Activated CD4-positive, alpha-beta memory T cell treated with anti-CD3 and anti-CD28 coated beads for 36 hours (primary cell): ENCODE measurements around the gene DCC. TPM values are rescaled to one million over a fixed set of nuclear protein-coding genes. Genes with fewer than 3 reads are reported as not detected.

Source experiments
- CTCF ChIA-PET: fragments of 350-600 bp; sonication (Branson Sonifier 250); formaldehyde crosslinking; loops from one replicate; lab custom pipeline; 2021; ENCODE audit warnings: antibody characterized with exemption, inconsistent platforms; lab: Charles Lee
- POLR2A ChIA-PET: fragments of 350-600 bp; sonication (Branson Sonifier 250); formaldehyde crosslinking; loops from one replicate; lab custom pipeline; 2021; ENCODE audit warnings: antibody characterized with exemption; lab: Charles Lee
- DNase-seq: peaks from one replicate; pipeline ENCODE4 v3.0.0-alpha.2; 2020
- H3K27ac Mint-ChIP-seq: one replicate; pipeline ENCODE4 v1.8.0; 2021; ENCODE audit warnings: mixed read lengths
- H3K27me3 Mint-ChIP-seq: one replicate; pipeline ENCODE4 v1.8.0; 2021; ENCODE audit warnings: mixed read lengths
- H3K36me3 Mint-ChIP-seq: one replicate; pipeline ENCODE4 v1.8.0; 2021; ENCODE audit warnings: mixed read lengths
- H3K4me1 Mint-ChIP-seq: one replicate; pipeline ENCODE4 v1.8.0; 2021; ENCODE audit warnings: low read depth, mixed read lengths
- H3K4me3 Mint-ChIP-seq: one replicate; pipeline ENCODE4 v1.8.0; 2021; ENCODE audit warnings: mild to moderate bottlenecking, mixed read lengths
- H3K9me3 Mint-ChIP-seq: one replicate; pipeline ENCODE4 v1.8.0; 2021; ENCODE audit warnings: mixed read lengths
- intact Hi-C: fragments of 100-400 bp; cut with micrococcal nuclease; formaldehyde crosslinking; loops from one replicate; pipeline ENCODE4 v1.15.1; 2023
- total RNA-seq, 2 experiments: library from RNA; stranded (reverse); gene quantifications; one replicate each; pipeline ENCODE4 v1.2.3, GENCODE V29; 2021

The DCC gene
- total RNA-seq, 2 experiments from 2014 or later: not detected

DNA sequence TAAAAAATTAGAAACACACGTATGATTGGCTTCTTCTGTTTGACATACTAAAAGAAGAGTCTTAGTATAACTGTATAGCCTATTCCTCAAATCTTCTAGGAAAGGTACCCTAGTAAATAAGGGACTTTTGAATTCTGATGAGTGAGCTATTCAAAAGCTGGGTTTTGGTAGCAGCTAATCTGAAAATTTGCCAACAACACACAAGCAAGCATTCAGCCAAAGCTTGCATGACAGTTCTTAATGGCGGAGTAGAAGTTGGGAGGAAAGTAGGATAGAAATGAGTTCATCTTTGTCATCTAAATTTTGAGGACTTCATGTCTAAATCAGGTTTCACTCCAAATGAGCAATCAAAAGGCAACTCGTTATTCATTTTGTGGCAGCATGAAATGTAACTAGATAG lies 1071.5 kb downstream of the DCC start:
- Mint-ChIP-seq H3K9me3 (no peaks in the 10 kb centered on the region), H3K4me3 (no peak overlapping the region), H3K4me1 (no peaks in the 10 kb centered on the region), H3K27ac (no peak overlapping the region), H3K27me3 (no peaks in the 10 kb centered on the region), H3K36me3 (no peaks in the 10 kb centered on the region)
- ChIA-PET CTCF (no interaction called here), POLR2A (no interaction called here)
- no peak for DNase-seq
- intact Hi-C loops: no loop called here

DNA sequence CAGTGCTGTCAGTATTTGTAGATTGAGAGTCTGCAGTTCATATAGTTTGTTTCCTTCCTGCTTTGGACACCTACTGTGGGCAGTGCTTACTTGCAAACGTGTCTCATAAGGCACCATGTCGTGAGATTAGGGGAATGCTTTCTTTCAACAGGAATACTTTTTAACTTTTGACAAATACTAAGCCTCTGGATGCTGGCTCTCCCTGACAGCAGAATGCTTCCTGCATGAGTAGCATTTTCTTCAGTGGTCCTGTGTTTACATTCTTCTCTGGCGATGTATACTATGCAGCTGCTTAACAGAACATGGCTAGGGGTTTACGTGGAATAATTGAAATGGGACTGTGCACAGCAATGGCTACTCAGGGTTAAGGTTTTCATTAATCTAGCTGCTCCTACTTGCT lies 1077.0 kb downstream of the DCC start:
- intact Hi-C loops: no loop called here
- ChIA-PET CTCF (interaction anchor here (1.2 kb wide), 1 partner anchor 32 kb away, joined by 3 read pairs; no protein-coding TSS in a partner anchor), POLR2A (no interaction called here)
- DNase-seq: no peak
- Mint-ChIP-seq H3K4me3 (no peak overlapping the region), H3K27ac (no peak overlapping the region), H3K36me3 (no peaks in the 10 kb centered on the region), H3K27me3 (no peaks in the 10 kb centered on the region), H3K9me3 (no peaks in the 10 kb centered on the region), H3K4me1 (no peaks in the 10 kb centered on the region)

DNA sequence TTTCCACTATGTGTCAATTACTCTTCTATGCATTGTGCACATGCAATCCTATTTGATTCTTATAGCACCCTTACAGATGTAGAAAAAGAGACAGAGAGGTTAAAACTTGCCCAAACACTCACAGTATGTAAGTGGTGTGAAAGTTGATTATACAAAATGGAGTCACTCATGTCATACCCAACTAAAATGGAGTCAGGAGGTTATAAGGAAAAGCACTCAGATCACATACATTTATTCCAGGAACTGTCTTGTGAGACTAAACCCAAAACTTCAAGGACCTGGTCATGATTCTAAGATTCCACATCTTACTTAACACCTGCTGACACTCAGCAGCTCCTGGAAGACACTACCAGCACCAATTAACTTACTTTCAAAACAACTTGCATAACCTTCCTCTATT lies 1081.9 kb downstream of the DCC start:
- H3K9me3 Mint-ChIP-seq: peaks cover 4% of the 10 kb centered on the region
- CTCF ChIA-PET: no interaction called here

DNA sequence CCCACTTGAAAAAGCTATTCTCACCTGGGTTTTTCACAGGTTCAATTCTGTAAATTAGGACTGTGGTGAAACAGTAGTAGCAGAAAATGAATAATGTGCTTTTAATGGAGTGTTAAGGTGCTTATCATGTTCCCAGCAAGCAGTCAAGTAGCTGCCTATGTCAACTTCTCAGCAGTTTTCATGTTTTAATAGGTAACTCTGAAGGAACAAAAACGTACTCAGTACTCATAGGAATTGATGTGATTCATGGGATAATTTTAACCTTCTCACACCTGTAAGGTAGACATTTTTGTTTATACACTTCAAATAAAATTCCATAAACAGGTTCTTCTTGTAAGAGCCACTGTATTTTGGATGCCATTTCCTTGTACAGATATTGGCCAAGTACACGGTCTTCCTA lies 1082.9 kb downstream of the DCC start:
- Mint-ChIP-seq H3K27me3 (no peaks in the 10 kb centered on the region), H3K4me3 (no peak overlapping the region), H3K27ac (no peak overlapping the region), H3K36me3 (no peaks in the 10 kb centered on the region), H3K4me1 (no peaks in the 10 kb centered on the region), H3K9me3 (peaks cover 4% of the 10 kb centered on the region)
- ChIA-PET CTCF (no interaction called here), POLR2A (no interaction called here)
- DNase-seq: no peak
- intact Hi-C loops: no loop called here

More for the DNA sequence above, 1081.9 kb downstream of the DCC start:
- H3K4me1 Mint-ChIP-seq: no peaks in the 10 kb centered on the region
- no peak overlapping the region for H3K4me3 Mint-ChIP-seq
- H3K36me3 Mint-ChIP-seq: no peaks in the 10 kb centered on the region
- DNase-seq: no peak
- intact Hi-C loops: no loop called here
- no peak overlapping the region for H3K27ac Mint-ChIP-seq
- no peaks in the 10 kb centered on the region for H3K27me3 Mint-ChIP-seq
- POLR2A ChIA-PET: no interaction called here

DNA sequence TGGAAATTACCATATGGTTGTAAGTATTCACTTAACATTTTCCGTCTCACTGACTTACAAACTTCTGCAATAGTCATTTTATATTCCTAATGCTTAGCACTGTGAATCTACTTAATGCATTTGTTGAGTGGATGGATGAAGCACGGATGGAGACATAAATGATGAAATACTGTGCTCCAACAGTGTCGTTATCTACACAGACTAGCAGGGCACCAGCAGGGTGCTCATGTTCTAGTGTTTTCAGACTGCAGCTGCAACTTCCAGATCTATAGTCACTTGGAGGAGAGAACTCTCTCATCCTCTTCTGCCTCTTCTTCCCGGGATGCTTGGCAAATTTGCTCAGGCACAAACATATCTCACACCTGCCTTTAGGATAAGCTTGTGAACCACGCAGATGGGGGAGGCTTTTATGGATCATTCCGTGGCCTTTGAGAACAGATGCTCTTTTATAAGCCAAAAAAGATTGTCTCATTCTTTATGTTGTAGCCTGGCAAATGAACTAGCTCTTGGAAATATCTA lies 1086.7 kb downstream of the DCC start:
- no peak overlapping the region for H3K27ac Mint-ChIP-seq
- intact Hi-C loops: loop anchor here (2.0 kb wide), 1 partner anchor 858 kb away; no protein-coding TSS in a partner anchor
- H3K4me1 Mint-ChIP-seq: no peaks in the 10 kb centered on the region
- ChIA-PET CTCF (no interaction called here), POLR2A (no interaction called here)
- H3K9me3 Mint-ChIP-seq: peaks cover 4% of the 10 kb centered on the region
- no peak overlapping the region for H3K4me3 Mint-ChIP-seq
- H3K36me3 Mint-ChIP-seq: no peaks in the 10 kb centered on the region
- DNase-seq: no peak
- no peaks in the 10 kb centered on the region for H3K27me3 Mint-ChIP-seq

DNA sequence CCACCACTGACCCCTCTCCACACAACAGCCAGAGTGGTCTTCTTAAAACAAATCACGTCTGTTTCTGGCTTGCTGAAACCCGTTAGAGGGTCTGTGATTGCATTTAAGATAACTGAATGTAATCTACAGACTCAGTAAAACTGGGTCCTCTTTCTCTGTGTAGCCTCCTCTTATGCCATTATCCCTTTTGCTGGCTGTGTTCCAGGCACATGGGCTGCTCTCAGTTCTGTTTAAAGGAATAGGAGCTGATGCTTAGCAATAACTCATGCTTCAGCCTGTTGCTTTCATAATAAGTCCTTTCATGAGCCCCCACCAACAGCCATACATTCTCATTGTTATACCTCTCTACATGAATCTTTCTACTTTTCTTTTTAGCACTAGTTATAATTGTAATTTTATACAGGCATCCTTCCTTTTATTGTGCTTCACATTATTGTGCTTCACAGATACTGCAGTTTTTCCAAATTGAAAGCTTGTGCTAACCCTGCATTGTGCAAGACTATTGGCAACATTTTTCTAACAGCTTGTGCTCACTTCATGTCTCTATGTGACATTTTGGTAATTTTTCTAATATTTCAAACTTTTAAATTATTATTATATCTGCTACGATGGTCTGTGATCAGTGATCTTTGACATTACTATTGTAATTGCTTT lies 1101.9 kb downstream of the DCC start:
- H3K9me3 Mint-ChIP-seq: peaks cover 4% of the 10 kb centered on the region
- H3K27me3 Mint-ChIP-seq: no peaks in the 10 kb centered on the region
- no peaks in the 10 kb centered on the region for H3K36me3 Mint-ChIP-seq
- H3K4me1 Mint-ChIP-seq: no peaks in the 10 kb centered on the region
- no peak for DNase-seq
- POLR2A ChIA-PET: no interaction called here
- intact Hi-C loops: no loop called here
- CTCF ChIA-PET: no interaction called here
- H3K27ac Mint-ChIP-seq: no peak overlapping the region
- H3K4me3 Mint-ChIP-seq: no peak overlapping the region

DNA sequence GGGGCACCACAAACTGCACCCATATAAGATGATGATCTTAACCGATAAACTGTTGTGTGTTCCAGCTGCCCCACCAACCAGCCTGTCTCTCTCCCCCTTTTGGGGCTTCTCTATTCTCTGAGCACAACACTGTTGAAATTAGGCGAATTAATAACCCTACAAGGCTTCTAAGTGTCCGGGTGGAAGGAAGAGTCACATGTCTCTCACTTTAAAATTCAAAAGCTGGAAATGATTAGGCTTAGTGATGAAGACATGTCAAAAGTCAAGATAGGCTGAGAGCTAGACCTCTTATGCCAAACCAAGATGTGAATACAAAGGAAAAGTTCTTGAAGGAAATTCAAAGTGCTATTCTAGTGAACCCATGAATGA lies 1102.4 kb downstream of the DCC start:
- H3K27me3 Mint-ChIP-seq: no peaks in the 10 kb centered on the region
- no peaks in the 10 kb centered on the region for H3K4me1 Mint-ChIP-seq
- H3K4me3 Mint-ChIP-seq: no peak overlapping the region
- peaks cover 4% of the 10 kb centered on the region for H3K9me3 Mint-ChIP-seq
- no peak overlapping the region for H3K27ac Mint-ChIP-seq
- no peaks in the 10 kb centered on the region for H3K36me3 Mint-ChIP-seq
- ChIA-PET CTCF (no interaction called here), POLR2A (no interaction called here)
- intact Hi-C loops: no loop called here
- DNase-seq: no peak

DNA sequence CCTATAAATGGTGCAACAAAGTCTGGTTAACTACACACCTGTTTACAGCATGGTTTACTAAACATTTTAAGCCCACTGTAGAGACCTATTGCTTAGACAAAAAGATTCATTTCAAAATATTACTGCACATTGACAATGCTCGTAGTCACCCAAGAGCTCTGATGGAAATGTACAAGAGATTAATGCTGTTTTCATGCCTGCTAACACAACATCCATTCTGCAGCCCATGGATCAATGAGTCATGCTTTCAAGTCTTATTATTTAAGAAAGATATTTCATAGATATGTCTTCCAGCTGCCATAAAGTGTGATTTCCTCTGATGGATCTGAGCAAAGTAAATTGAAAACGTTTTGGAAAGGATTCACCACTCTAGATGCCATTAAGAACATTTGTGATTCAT lies 1103.3 kb downstream of the DCC start:
- POLR2A ChIA-PET: no interaction called here
- H3K4me1 Mint-ChIP-seq: no peaks in the 10 kb centered on the region
- H3K9me3 Mint-ChIP-seq: peaks cover 4% of the 10 kb centered on the region
- no peaks in the 10 kb centered on the region for H3K36me3 Mint-ChIP-seq
- H3K4me3 Mint-ChIP-seq: no peak overlapping the region
- intact Hi-C loops: no loop called here
- CTCF ChIA-PET: no interaction called here
- no peak for DNase-seq
- H3K27ac Mint-ChIP-seq: no peak overlapping the region
- H3K27me3 Mint-ChIP-seq: no peaks in the 10 kb centered on the region

DNA sequence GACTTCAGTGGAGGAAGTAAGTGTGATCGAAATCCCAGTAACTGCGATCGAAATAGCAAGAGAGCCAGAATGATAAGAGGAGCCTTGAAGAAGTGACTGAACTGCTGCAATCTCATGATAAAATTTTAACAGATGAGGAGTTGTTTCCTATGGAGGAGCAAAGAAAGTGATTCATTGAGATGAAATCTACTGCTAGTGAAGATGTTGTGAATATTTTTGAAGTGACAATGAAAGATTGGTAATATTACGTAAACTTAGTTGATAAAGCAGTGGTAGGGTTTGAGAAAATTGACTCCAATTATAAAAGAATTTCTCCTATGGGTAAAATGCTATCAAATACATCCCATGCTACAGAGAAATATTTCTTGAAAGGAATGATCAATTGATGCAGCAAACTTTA lies 1103.8 kb downstream of the DCC start:
- Mint-ChIP-seq H3K27me3 (no peaks in the 10 kb centered on the region), H3K36me3 (no peaks in the 10 kb centered on the region), H3K4me3 (no peak overlapping the region), H3K27ac (no peak overlapping the region), H3K4me1 (no peaks in the 10 kb centered on the region), H3K9me3 (peaks cover 4% of the 10 kb centered on the region)
- ChIA-PET POLR2A (no interaction called here), CTCF (no interaction called here)
- intact Hi-C loops: no loop called here
- no peak for DNase-seq

DNA sequence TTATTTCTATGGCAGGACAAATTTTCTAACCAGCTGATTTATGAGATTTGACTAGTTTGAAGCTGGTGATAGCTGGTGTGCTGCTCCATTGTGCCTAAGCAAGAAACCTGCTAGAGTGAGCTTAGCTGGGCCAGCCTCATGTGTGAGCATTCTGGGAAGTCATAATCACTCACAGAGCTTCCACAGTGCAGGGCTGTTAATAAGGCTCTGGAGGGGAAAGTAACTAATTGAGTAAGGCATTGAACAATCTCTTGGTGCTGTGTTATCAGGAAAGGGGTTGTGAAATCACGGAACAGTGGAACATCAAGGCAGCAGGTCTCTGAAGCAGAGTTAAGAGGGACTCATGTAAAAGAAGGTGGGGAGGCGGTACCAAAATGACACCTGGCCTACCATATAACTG lies 1111.9 kb downstream of the DCC start:
- Mint-ChIP-seq H3K36me3 (no peaks in the 10 kb centered on the region), H3K27me3 (no peaks in the 10 kb centered on the region), H3K4me1 (no peaks in the 10 kb centered on the region), H3K4me3 (no peak overlapping the region), H3K27ac (no peak overlapping the region), H3K9me3 (no peaks in the 10 kb centered on the region)
- intact Hi-C loops: no loop called here
- POLR2A ChIA-PET: no interaction called here
- DNase-seq: no peak
- CTCF ChIA-PET: no interaction called here

DNA sequence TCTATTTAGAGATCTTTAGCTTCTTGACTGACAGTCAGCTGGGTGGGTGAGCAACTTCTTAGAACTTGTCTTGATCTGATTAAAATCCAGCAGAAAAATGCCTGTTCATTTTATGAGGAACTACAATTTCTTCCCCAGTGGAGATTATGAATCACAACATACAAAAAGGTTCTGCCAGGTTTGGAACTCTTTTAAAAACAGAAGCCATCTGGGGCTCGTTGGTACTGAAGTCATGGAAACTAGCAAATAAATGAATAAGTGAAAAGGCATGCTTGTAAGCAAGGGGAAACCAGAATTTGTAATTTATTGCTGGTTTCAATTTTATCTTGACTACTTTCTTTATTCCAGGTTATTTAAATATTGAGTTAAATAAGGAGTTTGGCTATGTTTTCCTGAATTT lies 1117.1 kb downstream of the DCC start:
- Mint-ChIP-seq H3K4me1 (no peaks in the 10 kb centered on the region), H3K36me3 (no peaks in the 10 kb centered on the region), H3K9me3 (no peaks in the 10 kb centered on the region), H3K27me3 (no peaks in the 10 kb centered on the region), H3K27ac (no peak overlapping the region), H3K4me3 (no peak overlapping the region)
- intact Hi-C loops: no loop called here
- POLR2A ChIA-PET: no interaction called here
- CTCF ChIA-PET: no interaction called here
- no peak for DNase-seq

DNA sequence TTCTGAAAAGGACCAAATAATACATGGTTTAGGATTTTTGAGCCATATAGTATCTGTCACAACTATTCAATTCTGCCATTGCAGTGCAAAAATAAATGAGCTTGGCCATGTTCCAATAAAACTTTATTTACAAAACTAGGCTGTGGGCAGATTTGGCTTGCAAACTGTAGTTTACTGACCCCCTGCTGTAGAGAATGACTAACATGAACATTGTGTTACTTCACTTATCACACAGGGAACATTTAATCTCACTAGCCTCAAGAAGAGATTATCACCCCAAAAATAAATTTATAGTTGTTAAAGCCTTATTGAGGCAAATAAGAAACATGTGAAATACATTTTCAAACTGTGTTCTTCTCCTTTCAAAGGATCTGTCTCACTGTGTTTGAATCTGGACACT lies 1118.3 kb downstream of the DCC start:
- CTCF ChIA-PET: no interaction called here

DNA sequence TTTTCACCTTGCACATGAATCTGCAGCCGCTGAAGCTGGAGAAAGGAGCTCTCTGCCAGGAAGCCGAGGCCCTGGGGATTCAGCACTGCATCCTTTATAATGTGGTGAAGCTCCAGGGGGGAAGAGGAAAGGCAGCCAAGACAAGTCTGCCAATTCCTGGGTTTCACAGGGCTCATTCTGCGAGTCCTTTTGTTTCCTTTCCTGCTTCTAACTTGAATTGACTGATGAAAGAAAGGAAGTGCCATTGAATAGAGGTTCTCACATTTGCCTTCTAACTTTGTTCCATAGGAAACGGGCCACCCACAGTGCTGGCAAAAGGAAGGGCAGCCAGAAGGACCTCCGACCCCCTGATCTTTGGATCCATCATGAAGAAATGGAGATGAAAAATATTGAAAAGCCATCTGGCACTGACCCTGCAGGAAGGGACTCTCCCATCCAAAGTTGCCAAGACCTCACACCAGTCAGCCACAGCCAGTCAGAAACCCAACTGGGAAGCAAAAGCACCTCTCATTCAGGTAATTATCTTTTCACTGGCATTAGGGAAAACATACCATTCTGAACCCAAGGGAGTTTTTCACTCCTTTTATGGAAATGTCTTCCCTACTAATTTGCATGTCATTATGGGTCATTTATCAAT lies 1119.1 kb downstream of the DCC start:
- ChIA-PET POLR2A (no interaction called here), CTCF (no interaction called here)
- Mint-ChIP-seq H3K4me1 (no peaks in the 10 kb centered on the region), H3K4me3 (no peak overlapping the region), H3K27me3 (no peaks in the 10 kb centered on the region), H3K36me3 (no peaks in the 10 kb centered on the region), H3K9me3 (no peaks in the 10 kb centered on the region), H3K27ac (no peak overlapping the region)
- no peak for DNase-seq
- intact Hi-C loops: no loop called here

More for the DNA sequence above, 1118.3 kb downstream of the DCC start:
- no peaks in the 10 kb centered on the region for H3K27me3 Mint-ChIP-seq
- no peaks in the 10 kb centered on the region for H3K36me3 Mint-ChIP-seq
- H3K9me3 Mint-ChIP-seq: no peaks in the 10 kb centered on the region
- POLR2A ChIA-PET: no interaction called here
- DNase-seq: no peak
- intact Hi-C loops: no loop called here
- no peak overlapping the region for H3K27ac Mint-ChIP-seq
- H3K4me3 Mint-ChIP-seq: no peak overlapping the region
- no peaks in the 10 kb centered on the region for H3K4me1 Mint-ChIP-seq
